ENCODE measurements around the gene SPATA9.

- TF ChIP-seq CTCF (IDR thresholded peaks at IDR 0.05) (no peak), POLR2AphosphoS5 (IDR thresholded peaks at IDR 0.05) (no peak), POLR2A (IDR thresholded peaks at IDR 0.05) (no peak), EP300 (IDR thresholded peaks at IDR 0.05; ENCODE audit: low read depth) (no peak)
These were observed 45.8 kb upstream of the SPATA9 start for GRCh38 chr5:95728494-95729114.
